Sigmoid colon (tissue), 7 donors: ENCODE data around the gene CEP20. TPM values are rescaled to one million over a fixed set of nuclear protein-coding genes. Genes with fewer than 3 reads are reported as not detected.

ENCODE experiments used
- DNase-seq: peaks from one replicate; pipeline ENCODE4 v3.0.0-alpha.2; 2019
- H3K27ac ChIP-seq, 4 donors: fragments of 200-600 bp; sonication (generic); one replicate each; pipeline ENCODE4 v1.5.1; 2016 to 2019; ENCODE audit warnings: mild to moderate bottlenecking in 1 of 4
- H3K27me3 ChIP-seq, 3 donors: fragments of 200-600 bp; sonication (generic); one replicate each; pipeline ENCODE4 v1.5.1; 2019; ENCODE audit warnings: mild to moderate bottlenecking in 1 of 3
- H3K36me3 ChIP-seq, 4 donors: fragments of 200-600 bp; sonication (generic); one replicate each; pipeline ENCODE4 v1.5.1; 2016 to 2019
- H3K4me1 ChIP-seq, 4 donors: fragments of 200-600 bp; sonication (generic); one replicate each; pipeline ENCODE4 v1.5.1; 2017 to 2019
- H3K4me3 ChIP-seq, 4 donors: fragments of 200-600 bp; sonication (generic); one replicate each; pipeline ENCODE4 v1.5.1; 2017 to 2019; ENCODE audit warnings: mild to moderate bottlenecking in 2 of 4, moderate library complexity in 1 of 4
- H3K9me3 ChIP-seq, 4 donors: fragments of 200-600 bp in 3 of 4; sonication (generic) in 3 of 4; one replicate each; pipeline versions ENCODE4 v1.5.1 to v1.6.1; 2013 to 2019
- EP300 ChIP-seq, 4 donors: sonication (generic); formaldehyde crosslinking; IDR thresholded peaks; one replicate each; pipeline ENCODE4 v1.6.1; 2017; ENCODE audit warnings: antibody characterized with exemption in 4 of 4
- POLR2A ChIP-seq, 2 donors: fragments of 450-650 bp; IDR thresholded peaks; one replicate each; pipeline ENCODE4 v1.6.1; 2016; ENCODE audit warnings: antibody characterized with exemption in 2 of 2, mild to moderate bottlenecking in 2 of 2, moderate library complexity in 2 of 2
- POLR2AphosphoS5 ChIP-seq, 4 donors: sonication (generic); formaldehyde crosslinking; IDR thresholded peaks; one replicate each; pipeline ENCODE4 v1.6.1; 2017; ENCODE audit warnings: antibody characterized with exemption in 4 of 4
- WGBS, 2 donors: extraction: QIAGEN DNeasy Blood & Tissue Kit; methylation state at CpG; one replicate each; pipeline ENCODE4 v1.1.7; 2013; 5-methylcytosine and 5-hydroxymethylcytosine counted together
- intact Hi-C: fragments of 100-400 bp; cut with DNase I; formaldehyde crosslinking; loops from one replicate; pipeline ENCODE4 v1.15.1; 2023
- polyA plus RNA-seq, 3 donors: library from polyadenylated mRNA; stranded (reverse); fragments of 200-250 nt; gene quantifications; one replicate each; pipeline ENCODE4 v1.2.3, GENCODE V29; 2013
- total RNA-seq, 4 donors: library from RNA; depleted of rRNA; stranded (reverse); fragments of >200 nt; gene quantifications; one replicate each; pipeline ENCODE4 v1.1.0, GENCODE V29; 2016
- TF ChIP-seq, protein P1 (sequence below), 4 experiments: fragments of 450-650 bp in 3 of 4; fragments of 200-600 bp in 1 of 4; IDR thresholded peaks; one replicate each; pipeline ENCODE4 v1.5.1; 2016 to 2019; ENCODE audit warnings: antibody characterized with exemption in 4 of 4, mild to moderate bottlenecking in 3 of 4, moderate library complexity in 2 of 4
- donor health status: healthy with polysubstance abuse.
- donor health status: Bipolar disorder and iron deficiency.
- donor health status: healthy.

The CEP20 gene
- total and polyA plus RNA-seq, 7 donors = 23.9 to 44.2 (median 31.6) TPM

DNA sequence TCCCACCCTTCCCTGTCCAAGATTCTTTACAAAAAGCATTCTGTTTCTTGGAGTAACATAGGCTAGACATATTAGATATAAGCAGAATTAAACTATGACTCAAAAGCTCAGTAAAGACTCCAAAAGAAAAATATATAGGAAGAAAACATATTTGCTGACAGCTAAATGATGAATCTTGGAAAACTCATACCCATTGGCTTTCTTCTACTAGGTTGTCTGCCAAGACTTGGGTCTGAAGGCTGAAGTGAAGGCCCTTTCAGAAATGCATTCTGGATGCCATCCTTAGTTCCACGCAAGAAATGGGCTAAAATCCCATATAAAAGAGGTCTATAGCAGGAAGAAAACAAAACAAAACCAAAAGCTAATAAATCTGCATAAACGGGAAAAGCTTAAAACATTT, 15.1 kb downstream of the CEP20 start:
- TF ChIP-seq POLR2A (IDR thresholded peaks at IDR 0.05) (no peak), EP300 (IDR thresholded peaks at IDR 0.05) (no peak), POLR2AphosphoS5 (IDR thresholded peaks at IDR 0.05) (no peak)
- TF ChIP-seq, protein P1, sequence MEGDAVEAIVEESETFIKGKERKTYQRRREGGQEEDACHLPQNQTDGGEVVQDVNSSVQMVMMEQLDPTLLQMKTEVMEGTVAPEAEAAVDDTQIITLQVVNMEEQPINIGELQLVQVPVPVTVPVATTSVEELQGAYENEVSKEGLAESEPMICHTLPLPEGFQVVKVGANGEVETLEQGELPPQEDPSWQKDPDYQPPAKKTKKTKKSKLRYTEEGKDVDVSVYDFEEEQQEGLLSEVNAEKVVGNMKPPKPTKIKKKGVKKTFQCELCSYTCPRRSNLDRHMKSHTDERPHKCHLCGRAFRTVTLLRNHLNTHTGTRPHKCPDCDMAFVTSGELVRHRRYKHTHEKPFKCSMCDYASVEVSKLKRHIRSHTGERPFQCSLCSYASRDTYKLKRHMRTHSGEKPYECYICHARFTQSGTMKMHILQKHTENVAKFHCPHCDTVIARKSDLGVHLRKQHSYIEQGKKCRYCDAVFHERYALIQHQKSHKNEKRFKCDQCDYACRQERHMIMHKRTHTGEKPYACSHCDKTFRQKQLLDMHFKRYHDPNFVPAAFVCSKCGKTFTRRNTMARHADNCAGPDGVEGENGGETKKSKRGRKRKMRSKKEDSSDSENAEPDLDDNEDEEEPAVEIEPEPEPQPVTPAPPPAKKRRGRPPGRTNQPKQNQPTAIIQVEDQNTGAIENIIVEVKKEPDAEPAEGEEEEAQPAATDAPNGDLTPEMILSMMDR (IDR thresholded peaks at IDR 0.05) = no peak
- Histone ChIP-seq H3K36me3 (peaks cover 0 to 41% (median 2%) of the 10 kb centered on the region in 4 donors), H3K4me1 (peaks cover 0 to 30% (median 24%) of the 10 kb centered on the region in 4 donors), H3K27ac (peak overlapping the region; percentile 71 to 83 (median 74)), H3K27me3 (no peaks in the 10 kb centered on the region), H3K9me3 (no peaks in the 10 kb centered on the region), H3K4me3 (no peak overlapping the region)
- intact Hi-C loops = no loop called here
- WGBS, 2 donors = 90 to 92% methylated on average over 2 of the region's 2 CpGs
- peak; percentile 4 for DNase-seq

DNA sequence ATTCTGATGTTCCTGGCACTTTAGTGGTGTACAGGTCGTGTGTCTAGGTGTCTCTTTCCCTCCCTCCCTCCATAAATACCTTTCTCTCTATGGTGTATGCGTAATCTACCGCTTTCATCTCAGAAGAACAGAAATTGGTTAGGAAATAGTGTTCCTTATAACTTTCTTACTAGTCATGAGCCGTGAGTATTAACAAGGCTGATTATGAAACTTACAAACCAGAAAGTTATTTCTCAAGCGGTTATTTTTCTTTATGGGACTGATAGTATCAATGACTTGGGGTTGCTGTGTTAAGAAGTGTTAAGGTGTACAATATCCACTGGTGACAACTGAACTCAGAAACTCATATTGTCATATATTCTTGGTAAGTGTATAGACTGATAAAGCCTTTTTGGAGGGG, 18.4 kb downstream of the CEP20 start:
- 86 to 92% methylated on average over 5 of the region's 5 CpGs for WGBS, 2 donors

DNA sequence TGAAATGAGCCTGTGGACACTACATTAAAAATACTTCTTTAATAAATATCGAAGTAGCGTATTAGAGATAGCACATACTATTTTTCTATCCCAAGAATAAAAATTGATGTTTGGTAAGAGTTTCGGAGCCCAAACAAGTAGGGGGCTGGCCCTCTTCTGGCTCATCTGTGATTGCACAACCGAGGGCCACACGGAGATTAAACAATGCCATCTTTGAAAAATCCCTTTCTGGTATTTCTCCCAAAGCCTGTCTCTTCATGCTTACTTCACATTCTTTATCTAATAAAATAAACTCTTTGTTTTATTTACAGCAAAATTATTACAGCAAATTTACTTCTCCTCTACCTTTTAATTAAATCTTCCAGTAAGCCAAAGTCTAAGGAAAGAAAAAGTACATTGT, 22.0 kb downstream of the CEP20 start:
- Histone ChIP-seq H3K27me3 (no peaks in the 10 kb centered on the region), H3K36me3 (peaks cover 0 to 38% (median 7%) of the 10 kb centered on the region in 4 donors), H3K27ac (peak overlapping the region; percentile 7 to 95 (median 76)), H3K9me3 (no peaks in the 10 kb centered on the region), H3K4me3 (no peak overlapping the region), H3K4me1 (peaks cover 0 to 33% (median 26%) of the 10 kb centered on the region in 4 donors)
- DNase-seq = no peak
- intact Hi-C loops = no loop called here
- TF ChIP-seq EP300 (IDR thresholded peaks at IDR 0.05) (no peak), POLR2A (IDR thresholded peaks at IDR 0.05) (no peak), POLR2AphosphoS5 (IDR thresholded peaks at IDR 0.05) (no peak)
- TF ChIP-seq, protein P1 (IDR thresholded peaks at IDR 0.05) = no peak
- WGBS, 2 donors = 90 to 91% methylated on average over 5 of the region's 5 CpGs

More for the DNA sequence above, 18.4 kb downstream of the CEP20 start:
- intact Hi-C loops = no loop called here
- TF ChIP-seq POLR2A (IDR thresholded peaks at IDR 0.05) (no peak), POLR2AphosphoS5 (IDR thresholded peaks at IDR 0.05) (no peak), EP300 (IDR thresholded peaks at IDR 0.05) (no peak)
- TF ChIP-seq, protein P1 (IDR thresholded peaks at IDR 0.05) = no peak
- Histone ChIP-seq H3K36me3 (peaks cover 0 to 45% (median 7%) of the 10 kb centered on the region in 4 donors), H3K4me3 (no peak overlapping the region), H3K27ac (peak overlapping the region in 2 of 4 donors; percentile 46 to 95), H3K9me3 (no peaks in the 10 kb centered on the region), H3K4me1 (peaks cover 0 to 46% (median 39%) of the 10 kb centered on the region in 4 donors), H3K27me3 (no peaks in the 10 kb centered on the region)
- DNase-seq = no peak

DNA sequence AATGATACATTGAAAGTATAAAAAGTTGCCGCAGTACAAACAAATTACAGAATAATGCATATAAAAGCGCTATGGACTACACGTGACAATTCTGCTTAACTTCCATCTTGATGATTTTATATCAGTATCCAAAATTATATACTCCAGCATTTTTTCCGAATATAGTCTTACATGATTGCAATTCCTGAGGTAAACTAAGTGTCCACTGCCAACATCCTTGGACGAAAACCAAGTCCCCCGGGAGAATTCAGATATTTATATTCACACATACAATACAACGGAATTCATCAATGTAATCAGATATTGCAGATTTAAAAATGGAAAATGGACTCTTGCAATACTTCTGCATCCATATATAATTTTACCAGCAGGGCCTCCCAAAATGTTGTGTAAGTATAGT, 22.7 kb downstream of the CEP20 start:
- Histone ChIP-seq H3K36me3 (peaks cover 0 to 30% (median 6%) of the 10 kb centered on the region in 4 donors), H3K27ac (peak overlapping the region; percentile 67 to 95 (median 76)), H3K27me3 (no peaks in the 10 kb centered on the region), H3K4me1 (peaks cover 0 to 36% (median 26%) of the 10 kb centered on the region in 4 donors), H3K4me3 (no peak overlapping the region), H3K9me3 (no peaks in the 10 kb centered on the region)
- WGBS, 2 donors = 84 to 89% methylated on average over 7 of the region's 7 CpGs
- no peak for DNase-seq
- intact Hi-C loops = no loop called here
- TF ChIP-seq POLR2A (IDR thresholded peaks at IDR 0.05) (no peak), EP300 (IDR thresholded peaks at IDR 0.05) (no peak)

DNA sequence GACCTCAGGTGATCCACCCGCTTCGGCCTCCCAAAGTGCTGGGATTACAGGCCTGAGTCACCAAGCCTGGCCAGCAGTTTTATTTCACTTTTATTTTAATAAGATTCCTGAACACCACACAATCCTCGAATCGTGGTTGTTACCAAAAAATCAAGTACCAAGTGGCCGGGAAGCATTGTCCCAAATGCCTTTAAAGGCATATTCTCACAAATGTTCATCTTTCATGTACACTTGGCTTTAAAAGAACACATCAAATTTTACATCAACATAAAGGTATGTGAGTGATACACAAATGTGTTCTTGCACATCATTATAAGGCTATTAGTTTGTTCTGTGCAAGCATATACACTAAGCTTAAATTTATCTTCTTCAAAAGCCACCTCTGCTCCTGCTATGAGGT, 23.5 kb downstream of the CEP20 start:
- peak in 1 of 4 donors; percentile 4 for TF ChIP-seq POLR2AphosphoS5 (IDR thresholded peaks at IDR 0.05)
- TF ChIP-seq POLR2A (IDR thresholded peaks at IDR 0.05) = no peak
- TF ChIP-seq, protein P1 (IDR thresholded peaks at IDR 0.05) = no peak
- intact Hi-C loops = no loop called here
- H3K27ac ChIP-seq = peak overlapping the region; percentile 67 to 95 (median 76)
- peaks cover 0 to 22% (median 4%) of the 10 kb centered on the region in 4 donors for H3K36me3 ChIP-seq
- no peaks in the 10 kb centered on the region for H3K9me3 ChIP-seq
- 87% methylated on average over 5 of the region's 5 CpGs for WGBS, 2 donors
- H3K4me1 ChIP-seq = peaks cover 0 to 44% (median 26%) of the 10 kb centered on the region in 4 donors
- H3K27me3 ChIP-seq = no peaks in the 10 kb centered on the region
- no peak for DNase-seq
- no peak overlapping the region for H3K4me3 ChIP-seq
